Measurements from ENCODE around the gene UNC5A. TPM values are rescaled to one million over a fixed set of nuclear protein-coding genes. Genes with fewer than 3 reads are reported as not detected.
A peak's percentile ranks its signal among the peaks of the same experiment; 100 is the strongest.

Gene UNC5A
- total and polyA plus RNA-seq, 10 of the 15 experiments (the other 5 are each of a cell fraction or from before 2014, with no cell fraction given) = not detected

- TF ChIP-seq PBX3 (IDR thresholded peaks at IDR 0.05; ENCODE audit: insufficient replicate concordance, low read depth, low read length) (peak; percentile 28), CHD2 (IDR thresholded peaks at IDR 0.05; ENCODE audit: borderline replicate concordance, low read depth, low read length) (no peak)
These were observed 30.8 kb upstream of the UNC5A start (continued) for GRCh38 chr5:176779537-176779936.

- Histone ChIP-seq H4K20me1 (ENCODE audit: control insufficient read depth, insufficient read depth) (no peaks in the 10 kb centered on the region), H3K9me3 (replicated peaks; ENCODE audit: control insufficient read depth, insufficient read depth, low read length) (no peaks in the 10 kb centered on the region), H3K27me3 (replicated peaks in 1 of 2; ENCODE audit: control insufficient read depth in 2 of 2, insufficient read depth in 2 of 2, low read length in 1 of 2) (peaks cover 0 to 2% of the 10 kb centered on the region in 2 experiments; a peak in 1 of 4 replicates), H2AFZ (ENCODE audit: control insufficient read depth, low read depth, low read length) (no peak overlapping the region), H3K4me3 (no peak overlapping the region), H3K4me2 (ENCODE audit: control insufficient read depth, insufficient read depth) (no peak overlapping the region), H3K36me3 (ENCODE audit: control insufficient read depth in 2 of 2, insufficient read depth in 2 of 2, low read length in 1 of 2) (no peaks in the 10 kb centered on the region), H3K27ac (ENCODE audit: control insufficient read depth, insufficient read depth) (no peak overlapping the region), H3K9ac (ENCODE audit: control insufficient read depth, insufficient read depth, low read length) (no peak overlapping the region), H3K79me2 (ENCODE audit: control insufficient read depth, insufficient read depth, low read length) (no peaks in the 10 kb centered on the region), H3K4me1 (ENCODE audit: control insufficient read depth, insufficient read depth, low read length) (no peaks in the 10 kb centered on the region)
- intact Hi-C loops (cut with micrococcal nuclease; ENCODE audit: unreplicated experiment) (no loop called here), in situ Hi-C loops (cut with MboI) (no loop called here)
- ChIA-PET CTCF (interaction anchor here (1.2 kb wide), 1 partner anchor 120 kb away, joined by 7 read pairs; no protein-coding TSS in a partner anchor), POLR2A (no interaction called here), RAD21 (ENCODE audit: unreplicated experiment) (no interaction called here), SMC1A (ENCODE audit: uncharacterized antibody, unreplicated experiment) (interaction anchor here (0.7 kb wide), 1 partner anchor 120 kb away, joined by 4 read pairs; no protein-coding TSS in a partner anchor)
- DNase-seq (ENCODE audit: low read depth, low spot score) (no peak), FAIRE-seq (no peak), ATAC-seq (no peak)
- BruUV-seq (replicated peaks) = no TSS peak
- WGBS (ENCODE audit: insufficient coverage, insufficient replicate concordance, low lambda C conversion rate, missing lambda C conversion rate) = 17% methylated on average over 14 of the region's 14 CpGs
- TF ChIP-seq EED (IDR thresholded peaks at IDR 0.05; ENCODE audit: low read depth) = no peak
- no peak for TF ChIP-seq RFX5 (IDR thresholded peaks at IDR 0.05; ENCODE audit: low read depth, low read length)
- no peak for TF ChIP-seq PAX5 (IDR thresholded peaks at IDR 0.05; ENCODE audit: borderline replicate concordance, low read depth, low read length)
- no peak for TF ChIP-seq MYB (IDR thresholded peaks at IDR 0.05; ENCODE audit: borderline replicate concordance, low read depth, low read length)
- no peak for TF ChIP-seq POU2F2 (IDR thresholded peaks at IDR 0.05; ENCODE audit: borderline replicate concordance, low read depth, low read length)
- TF ChIP-seq FOXK2 (IDR thresholded peaks at IDR 0.05) = no peak
- TF ChIP-seq RCOR1 (conservative IDR thresholded peaks at IDR 0.05; ENCODE audit: low read depth, low read length) = no peak
- TF ChIP-seq ZNF24 (IDR thresholded peaks at IDR 0.05) = no peak
- TF ChIP-seq NR2F1 (conservative IDR thresholded peaks at IDR 0.05) = no peak
- no peak for TF ChIP-seq IKZF2 (IDR thresholded peaks at IDR 0.05)
- no peak for TF ChIP-seq SMAD1 (IDR thresholded peaks at IDR 0.05; ENCODE audit: low read depth, partially characterized antibody)
- no peak for TF ChIP-seq TAF1 (IDR thresholded peaks at IDR 0.05; ENCODE audit: borderline replicate concordance, low read depth, low read length)
- no peak for TF ChIP-seq KLF5 (IDR thresholded peaks at IDR 0.05; ENCODE audit: partially characterized antibody)
- no peak for TF ChIP-seq POLR2AphosphoS5 (IDR thresholded peaks at IDR 0.05; ENCODE audit: low read length)
- no peak for TF ChIP-seq WRNIP1 (IDR thresholded peaks at IDR 0.05; ENCODE audit: borderline replicate concordance, low read depth, low read length)
- no peak for TF ChIP-seq SIN3A (IDR thresholded peaks at IDR 0.05; ENCODE audit: low read depth, low read length)
- no peak for TF ChIP-seq BCLAF1 (IDR thresholded peaks at IDR 0.05)
These were observed 29.9 kb upstream of the UNC5A start for GRCh38 chr5:176780176-176781053.

Measured in GM12878 (cell line).